Measurements from ENCODE around the gene TLE1.

The TLE1 gene

GRCh38 chr9:81682177-81682576, 7.2 kb downstream of the TLE1 start:
- ChIA-PET CTCF (interaction anchor here (0.6 kb wide), 1 partner anchor 578 kb away, joined by 5 read pairs; no protein-coding TSS in a partner anchor), POLR2A (ENCODE audit: low non-redundant PET) (no interaction called here)
- TF ChIP-seq, protein P1, sequence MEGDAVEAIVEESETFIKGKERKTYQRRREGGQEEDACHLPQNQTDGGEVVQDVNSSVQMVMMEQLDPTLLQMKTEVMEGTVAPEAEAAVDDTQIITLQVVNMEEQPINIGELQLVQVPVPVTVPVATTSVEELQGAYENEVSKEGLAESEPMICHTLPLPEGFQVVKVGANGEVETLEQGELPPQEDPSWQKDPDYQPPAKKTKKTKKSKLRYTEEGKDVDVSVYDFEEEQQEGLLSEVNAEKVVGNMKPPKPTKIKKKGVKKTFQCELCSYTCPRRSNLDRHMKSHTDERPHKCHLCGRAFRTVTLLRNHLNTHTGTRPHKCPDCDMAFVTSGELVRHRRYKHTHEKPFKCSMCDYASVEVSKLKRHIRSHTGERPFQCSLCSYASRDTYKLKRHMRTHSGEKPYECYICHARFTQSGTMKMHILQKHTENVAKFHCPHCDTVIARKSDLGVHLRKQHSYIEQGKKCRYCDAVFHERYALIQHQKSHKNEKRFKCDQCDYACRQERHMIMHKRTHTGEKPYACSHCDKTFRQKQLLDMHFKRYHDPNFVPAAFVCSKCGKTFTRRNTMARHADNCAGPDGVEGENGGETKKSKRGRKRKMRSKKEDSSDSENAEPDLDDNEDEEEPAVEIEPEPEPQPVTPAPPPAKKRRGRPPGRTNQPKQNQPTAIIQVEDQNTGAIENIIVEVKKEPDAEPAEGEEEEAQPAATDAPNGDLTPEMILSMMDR (conservative IDR thresholded peaks at IDR 0.05; ENCODE audit: low read depth) = no peak
- no peak for DNase-seq (ENCODE audit: low spot score)
- no peak overlapping the region for H3K27ac ChIP-seq

- POLR2A ChIA-PET (ENCODE audit: low non-redundant PET) = no interaction called here
- TF ChIP-seq, protein P1 (conservative IDR thresholded peaks at IDR 0.05; ENCODE audit: low read depth) = no peak
- CTCF ChIA-PET = interaction anchor here (0.7 kb wide), 1 partner anchor 821 kb away, joined by 3 read pairs; no protein-coding TSS in a partner anchor
Measured at GRCh38 chr9:81680506-81680905, 8.8 kb downstream of the TLE1 start.

DNA sequence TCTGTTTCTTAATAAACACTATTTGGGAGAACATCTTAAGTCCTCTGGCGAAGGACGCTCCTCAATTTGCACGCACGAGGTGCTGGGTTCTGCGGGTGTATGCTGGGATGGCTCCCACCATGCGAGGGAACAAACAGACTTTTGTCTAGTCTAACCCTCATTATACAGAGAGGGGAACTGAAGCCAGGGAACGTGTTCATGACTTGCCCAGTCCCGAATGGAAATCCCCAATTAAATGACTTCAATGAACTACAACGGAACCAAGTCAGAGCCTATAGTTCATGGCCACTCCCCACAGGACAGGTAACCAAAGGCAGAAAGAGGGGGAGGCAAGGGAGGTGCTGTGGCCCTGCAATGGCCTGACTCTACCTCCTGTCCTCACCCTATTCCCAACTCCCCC, 9.3 kb downstream of the TLE1 start:
- no peak overlapping the region for H3K27ac ChIP-seq
- POLR2A ChIA-PET (ENCODE audit: low non-redundant PET) = no interaction called here
- TF ChIP-seq, protein P1 (conservative IDR thresholded peaks at IDR 0.05; ENCODE audit: low read depth) = no peak
- CTCF ChIA-PET = interaction anchor here (0.6 to 0.7 kb wide), 2 partner anchors 289 to 821 kb away, joined by 3 read pairs; no protein-coding TSS in a partner anchor
- DNase-seq (ENCODE audit: low spot score) = no peak

More at GRCh38 chr9:81680506-81680905, 8.8 kb downstream of the TLE1 start:
- no peak for DNase-seq (ENCODE audit: low spot score)
- H3K27ac ChIP-seq = no peak overlapping the region

- no peak for DNase-seq (ENCODE audit: low spot score)
- POLR2A ChIA-PET (ENCODE audit: low non-redundant PET) = no interaction called here
- CTCF ChIA-PET = interaction anchor here (1.5 kb wide), 1 partner anchor 9 kb away, joined by 5 read pairs; no protein-coding TSS in a partner anchor
- TF ChIP-seq, protein P1 (conservative IDR thresholded peaks at IDR 0.05; ENCODE audit: low read depth) = no peak
- H3K27ac ChIP-seq = no peak overlapping the region
Measured at GRCh38 chr9:81678088-81678487, 11.3 kb downstream of the TLE1 start.

DNA sequence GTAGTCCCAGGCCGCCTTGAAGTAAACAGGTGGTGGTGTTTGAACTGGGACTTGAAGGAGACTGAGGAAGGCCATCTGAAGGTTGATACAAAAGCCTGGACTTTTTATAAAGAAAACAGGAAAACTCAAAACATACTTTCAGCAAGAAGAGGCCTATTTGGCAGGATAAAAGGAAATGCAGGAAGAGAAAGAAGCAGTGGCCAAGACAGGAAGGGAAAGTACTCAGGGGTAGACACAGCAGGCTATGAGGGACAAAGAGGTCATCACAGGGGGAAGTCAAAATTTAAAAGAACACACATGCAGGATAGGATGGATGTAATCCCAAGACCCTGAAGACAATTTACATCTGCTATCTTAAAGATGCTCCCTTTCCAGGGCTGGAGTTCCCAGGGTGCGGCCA, 13.0 kb downstream of the TLE1 start:
- H3K27ac ChIP-seq = no peak overlapping the region
- DNase-seq (ENCODE audit: low spot score) = no peak
- ChIA-PET POLR2A (ENCODE audit: low non-redundant PET) (no interaction called here), CTCF (no interaction called here)
- TF ChIP-seq, protein P1 (conservative IDR thresholded peaks at IDR 0.05; ENCODE audit: low read depth) = no peak

DNA sequence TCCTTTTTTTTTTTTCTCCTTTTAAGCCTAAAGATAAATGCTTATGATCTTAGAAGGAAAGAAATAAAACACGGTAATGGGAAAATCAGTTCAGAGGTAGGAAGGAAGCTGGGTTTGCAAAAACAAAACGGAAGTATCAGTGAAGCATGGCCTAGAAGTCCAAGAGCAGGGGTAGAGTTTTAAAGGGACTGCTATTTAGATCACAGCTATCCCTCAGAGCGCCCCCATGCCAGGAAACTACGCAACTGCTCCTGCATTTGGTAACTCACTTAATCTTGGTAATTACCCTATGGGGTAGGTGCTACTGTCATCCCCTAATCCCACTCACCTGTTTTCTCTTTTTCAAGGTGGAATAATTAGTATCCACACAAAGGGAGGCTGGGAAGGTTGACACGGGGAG, 16.0 kb downstream of the TLE1 start:
- ChIA-PET POLR2A (ENCODE audit: low non-redundant PET) (no interaction called here), CTCF (interaction anchor here (0.7 kb wide), 2 partner anchors 134 to 150 kb away, joined by 3 to 4 read pairs; no protein-coding TSS in a partner anchor)
- TF ChIP-seq, protein P1 (conservative IDR thresholded peaks at IDR 0.05; ENCODE audit: low read depth) = no peak
- no peak for DNase-seq (ENCODE audit: low spot score)
- no peak overlapping the region for H3K27ac ChIP-seq

Measured in RWPE1 (cell line).